Stimulated activated CD4-positive, alpha-beta T cell treated with anti-CD3 and anti-CD28 coated beads, Interleukin-4, amount 100 ng/mL, for 4 hours (primary cell): ENCODE results near the gene RTL9.
"Not testable (repeated sequence)": the region's sequence is repeated elsewhere in the genome, so short reads cannot be mapped to it uniquely, and the experiment has no call there.

Experiments
- DNase-seq, 2 experiments: peaks; one replicate each; pipeline ENCODE4 v3.0.0-alpha.2; 2020

Gene RTL9

GRCh38 chrX:110346681-110347080 lies 12.0 kb upstream of the RTL9 start:
- DNase-seq: no peak

GRCh38 chrX:110359273-110359672 lies 625 bp downstream of the RTL9 start:
- no peak for DNase-seq

GRCh38 chrX:110363244-110363643 lies 4.6 kb downstream of the RTL9 start:
- no peak for DNase-seq

GRCh38 chrX:110373310-110373709 lies 14.7 kb downstream of the RTL9 start:
- no peak for DNase-seq

GRCh38 chrX:110374559-110374958 lies 15.9 kb downstream of the RTL9 start:
- no peak for DNase-seq

GRCh38 chrX:110381216-110381615 lies 22.6 kb downstream of the RTL9 start:
- no peak for DNase-seq

- DNase-seq: no peak
Observed at GRCh38 chrX:110383414-110383813, 24.8 kb downstream of the RTL9 start.

GRCh38 chrX:110384490-110384889 lies 25.8 kb downstream of the RTL9 start:
- DNase-seq: no peak

- no peak for DNase-seq
Observed at GRCh38 chrX:110389570-110389969, 30.9 kb downstream of the RTL9 start.

- no peak for DNase-seq
Observed at GRCh38 chrX:110391086-110391485, 32.4 kb downstream of the RTL9 start.

- DNase-seq: no peak
Observed at GRCh38 chrX:110394651-110395050, 36.0 kb downstream of the RTL9 start.

- DNase-seq: no peak
Observed at GRCh38 chrX:110395877-110396276, 37.2 kb downstream of the RTL9 start.

- DNase-seq: no peak
Observed at GRCh38 chrX:110396735-110397134, 38.1 kb downstream of the RTL9 start.

- DNase-seq: no peak
Observed at GRCh38 chrX:110397339-110397738, 38.7 kb downstream of the RTL9 start.

- DNase-seq: no peak
Observed at GRCh38 chrX:110397904-110398303, 39.3 kb downstream of the RTL9 start.

- no peak for DNase-seq
Observed at GRCh38 chrX:110399497-110399896, 40.8 kb downstream of the RTL9 start.

GRCh38 chrX:110399966-110400365 lies 41.3 kb downstream of the RTL9 start:
- DNase-seq: no peak

GRCh38 chrX:110401135-110401534 lies 42.5 kb downstream of the RTL9 start:
- no peak for DNase-seq

- DNase-seq: no peak
Observed at GRCh38 chrX:110402091-110402849, 43.6 kb downstream of the RTL9 start.

GRCh38 chrX:110402850-110403221 lies 44.2 kb downstream of the RTL9 start:
- DNase-seq: no peak

GRCh38 chrX:110403441-110404238 lies 45.0 kb downstream of the RTL9 start:
- DNase-seq: no peak

GRCh38 chrX:110404376-110404775 lies 45.7 kb downstream of the RTL9 start:
- DNase-seq: no peak

GRCh38 chrX:110406250-110406649 lies 47.6 kb downstream of the RTL9 start:
- DNase-seq: not testable (repeated sequence)

GRCh38 chrX:110406822-110407221 lies 48.2 kb downstream of the RTL9 start:
- no peak for DNase-seq
